Nephron progenitor cell (in vitro differentiated cells): ENCODE data around the gene CECR2.

ENCODE experiments used
- DNase-seq: peaks from one replicate; pipeline ENCODE4 v3.0.0; 2021
- H3K27ac Mint-ChIP-seq: 2 replicates; pipeline ENCODE4 v1.8.0; 2021; ENCODE audit warnings: mild to moderate bottlenecking, moderate library complexity, mixed read lengths
- H3K27me3 Mint-ChIP-seq: 2 replicates; pipeline ENCODE4 v1.8.0; 2021; ENCODE audit warnings: mild to moderate bottlenecking, low read depth, mixed read lengths; ENCODE audit not compliant: poor library complexity
- H3K36me3 Mint-ChIP-seq: 2 replicates; pipeline ENCODE4 v1.8.0; 2021; ENCODE audit warnings: low read depth, mixed read lengths
- H3K4me1 Mint-ChIP-seq: 2 replicates; pipeline ENCODE4 v1.8.0; 2021; ENCODE audit warnings: mixed read lengths
- H3K4me3 Mint-ChIP-seq: 2 replicates; pipeline ENCODE4 v1.8.0; 2021; ENCODE audit warnings: mild to moderate bottlenecking, moderate library complexity, mixed read lengths
- H3K9me3 Mint-ChIP-seq: 2 replicates; pipeline ENCODE4 v1.8.0; 2021; ENCODE audit warnings: mild to moderate bottlenecking, moderate library complexity, mixed read lengths
- CTCF ChIP-seq: fragments of 200-600 bp; sonication (generic); IDR thresholded peaks from 2 replicates; pipeline ENCODE4 v1.5.0; 2021; ENCODE audit warnings: antibody characterized with exemption

CECR2 gene

DNA sequence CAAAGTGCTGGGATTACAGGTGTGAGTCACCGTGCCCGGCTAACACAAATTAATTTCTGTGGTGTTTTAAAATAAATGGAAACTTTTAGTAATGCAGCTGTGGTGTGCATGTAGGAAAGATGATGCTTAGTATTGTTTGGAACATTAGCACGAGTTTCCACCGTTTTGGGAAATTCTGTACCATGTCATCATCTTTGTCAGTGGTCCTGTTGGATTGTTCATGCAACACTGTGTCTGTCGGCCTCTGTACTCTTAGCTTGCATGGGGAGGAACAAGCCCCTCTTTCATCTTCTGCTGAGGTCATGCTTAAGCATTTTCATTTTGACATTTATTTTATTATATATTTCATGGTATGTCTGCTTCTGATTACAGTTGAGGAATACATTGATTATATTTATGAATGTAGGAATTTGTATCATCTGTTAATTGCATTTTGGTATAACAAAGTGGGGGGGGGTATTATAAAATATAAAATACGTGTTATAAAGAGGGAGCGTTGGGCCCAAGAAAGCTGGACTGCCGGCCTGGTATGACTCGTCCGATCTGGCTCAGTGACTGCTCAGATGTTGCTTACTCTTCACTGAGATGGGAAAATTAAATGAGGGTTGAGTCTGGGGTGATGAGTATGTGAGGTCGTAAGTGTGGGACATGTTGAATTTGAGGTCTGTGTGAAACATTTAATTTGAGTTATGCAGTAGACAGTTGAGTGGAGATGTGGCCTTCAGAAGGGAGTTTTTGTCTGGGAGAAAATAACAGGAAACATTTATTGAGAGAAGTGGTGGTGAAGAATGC, 28.7 kb downstream of the CECR2 start:
- Mint-ChIP-seq H3K9me3 (peaks cover 16% of the 10 kb centered on the region), H3K36me3 (peaks cover 64% of the 10 kb centered on the region), H3K4me1 (peaks cover 14% of the 10 kb centered on the region), H3K27me3 (no peaks in the 10 kb centered on the region), H3K4me3 (no peak overlapping the region), H3K27ac (peak overlapping the region; percentile 29)
- DNase-seq = no peak
- no peak for TF ChIP-seq CTCF

DNA sequence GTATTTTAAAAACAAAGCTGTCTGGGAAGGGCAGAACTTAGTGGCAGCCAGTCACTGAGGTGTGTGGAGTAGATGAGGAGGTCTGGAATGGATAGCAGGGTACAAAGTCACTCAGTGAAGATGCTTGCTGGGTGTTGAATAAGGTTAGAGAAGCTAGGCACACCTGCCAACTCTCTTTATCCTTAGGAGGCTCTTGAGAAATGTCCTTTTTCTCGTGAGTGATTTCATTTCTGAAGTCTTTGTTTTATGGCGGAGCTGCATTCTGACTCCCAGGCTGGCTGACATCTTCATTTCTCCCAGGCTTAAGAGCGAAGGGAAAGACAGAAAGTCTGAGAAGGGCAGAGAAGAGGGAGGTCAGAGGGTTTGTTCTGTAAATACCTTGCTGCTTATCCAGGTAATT, 31.0 kb downstream of the CECR2 start:
- no peak for TF ChIP-seq CTCF

DNA sequence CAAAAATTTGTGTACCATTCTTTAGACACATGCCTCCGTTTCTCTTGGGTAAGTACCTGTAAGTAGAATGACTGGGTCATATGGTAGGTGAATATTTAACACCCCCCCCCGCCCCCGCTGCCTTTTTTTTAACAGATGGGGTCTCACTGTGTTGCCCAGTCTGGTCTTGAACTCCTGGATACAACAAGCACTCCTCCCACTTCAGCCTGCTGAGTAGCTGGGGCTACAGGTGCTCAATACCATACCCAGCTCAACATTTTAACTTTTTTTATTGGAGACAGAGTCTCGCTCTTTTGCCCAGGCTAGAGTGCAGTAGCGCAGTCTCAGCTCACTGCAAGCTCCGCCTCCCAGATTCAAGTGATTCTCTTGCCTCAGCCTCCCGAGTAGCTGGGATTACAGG, 32.5 kb downstream of the CECR2 start:
- Mint-ChIP-seq H3K27me3 (no peaks in the 10 kb centered on the region), H3K36me3 (peaks cover 58% of the 10 kb centered on the region), H3K4me3 (no peak overlapping the region), H3K4me1 (peaks cover 22% of the 10 kb centered on the region), H3K27ac (no peak overlapping the region), H3K9me3 (peaks cover 8% of the 10 kb centered on the region)
- no peak for TF ChIP-seq CTCF
- no peak for DNase-seq

More for the DNA sequence above, 31.0 kb downstream of the CECR2 start:
- no peak for DNase-seq
- peaks cover 9% of the 10 kb centered on the region for H3K9me3 Mint-ChIP-seq
- no peaks in the 10 kb centered on the region for H3K27me3 Mint-ChIP-seq
- peak overlapping the region; percentile 97 for H3K27ac Mint-ChIP-seq
- H3K4me3 Mint-ChIP-seq = no peak overlapping the region
- H3K4me1 Mint-ChIP-seq = peaks cover 22% of the 10 kb centered on the region
- peaks cover 60% of the 10 kb centered on the region for H3K36me3 Mint-ChIP-seq

GRCh38 chr22:17402293-17402692, 33.0 kb downstream of the CECR2 start:
- Mint-ChIP-seq H3K27me3 (no peaks in the 10 kb centered on the region), H3K9me3 (peaks cover 9% of the 10 kb centered on the region), H3K4me1 (peaks cover 22% of the 10 kb centered on the region), H3K27ac (peak overlapping the region; percentile 89), H3K36me3 (peaks cover 58% of the 10 kb centered on the region), H3K4me3 (no peak overlapping the region)
- no peak for DNase-seq
- no peak for TF ChIP-seq CTCF

GRCh38 chr22:17403906-17404305, 34.6 kb downstream of the CECR2 start:
- no peak overlapping the region for H3K27ac Mint-ChIP-seq
- no peak for TF ChIP-seq CTCF
- peaks cover 17% of the 10 kb centered on the region for H3K4me1 Mint-ChIP-seq
- H3K9me3 Mint-ChIP-seq = peaks cover 17% of the 10 kb centered on the region
- DNase-seq = no peak
- peaks cover 67% of the 10 kb centered on the region for H3K36me3 Mint-ChIP-seq
- H3K27me3 Mint-ChIP-seq = no peaks in the 10 kb centered on the region
- H3K4me3 Mint-ChIP-seq = no peak overlapping the region

- TF ChIP-seq CTCF = no peak
- H3K4me3 Mint-ChIP-seq = no peak overlapping the region
- H3K27ac Mint-ChIP-seq = peak overlapping the region; percentile 58
- peaks cover 15% of the 10 kb centered on the region for H3K9me3 Mint-ChIP-seq
- H3K36me3 Mint-ChIP-seq = peaks cover 56% of the 10 kb centered on the region
- DNase-seq = no peak
- no peaks in the 10 kb centered on the region for H3K27me3 Mint-ChIP-seq
- H3K4me1 Mint-ChIP-seq = peaks cover 34% of the 10 kb centered on the region
Observed at GRCh38 chr22:17407643-17408042, 38.4 kb downstream of the CECR2 start.
